ENCODE results near the gene ATP11A.

- TF ChIP-seq CTCF (IDR thresholded peaks at IDR 0.05): no peak
- no peak for TF ChIP-seq POLR2A (IDR thresholded peaks at IDR 0.05)
These were observed 15.1 kb upstream of the ATP11A start for GRCh38 chr13:112674412-112675365.
